Measurements from ENCODE around the gene FKBP1A. TPM values are rescaled to one million over a fixed set of nuclear protein-coding genes. Genes with fewer than 3 reads are reported as not detected.

FKBP1A gene
- 269 and 390 TPM in 2 replicates for total RNA-seq

GRCh38 chr20:1392693-1393506 lies at the start of gene FKBP1A:
Gene FKBP1A, minus strand, starts transcription at chr20:1393054. Its CDS starts 56 bp downstream, at chr20:1392998.
- peak; percentile 93 for DNase-seq

- DNase-seq, result no peak
Measured at GRCh38 chr20:1442304-1442703, 49.5 kb upstream of the FKBP1A start.

GRCh38 chr20:1441133-1441532 lies 48.3 kb upstream of the FKBP1A start:
- DNase-seq, result no peak

- DNase-seq, result peak; percentile 61
Measured at GRCh38 chr20:1440024-1440423, 47.2 kb upstream of the FKBP1A start.

GRCh38 chr20:1438361-1438760 lies 45.5 kb upstream of the FKBP1A start:
- DNase-seq, result no peak

GRCh38 chr20:1437235-1437904 lies 44.5 kb upstream of the FKBP1A start:
- peak; percentile 93 for DNase-seq

- DNase-seq, result no peak
Measured at GRCh38 chr20:1436263-1436662, 43.4 kb upstream of the FKBP1A start.

- no peak for DNase-seq
Measured at GRCh38 chr20:1435337-1435699, 42.5 kb upstream of the FKBP1A start.

- DNase-seq, result peak; percentile 93
Measured at GRCh38 chr20:1434571-1435336, 41.9 kb upstream of the FKBP1A start.

GRCh38 chr20:1431158-1431557 lies 38.3 kb upstream of the FKBP1A start:
- DNase-seq, result no peak

GRCh38 chr20:1430004-1430451 lies 37.2 kb upstream of the FKBP1A start:
- DNase-seq, result peak; percentile 66

- no peak for DNase-seq
Measured at GRCh38 chr20:1429143-1429728, 36.4 kb upstream of the FKBP1A start.

- DNase-seq, result no peak
Measured at GRCh38 chr20:1427457-1428054, 34.7 kb upstream of the FKBP1A start.

- no peak for DNase-seq
Measured at GRCh38 chr20:1426231-1426849, 33.5 kb upstream of the FKBP1A start.

- DNase-seq, result no peak
Measured at GRCh38 chr20:1424336-1424735, 31.5 kb upstream of the FKBP1A start.

GRCh38 chr20:1423625-1424106 lies 30.8 kb upstream of the FKBP1A start:
- DNase-seq, result peak; percentile 52

GRCh38 chr20:1423206-1423605 lies 30.4 kb upstream of the FKBP1A start:
- no peak for DNase-seq

- no peak for DNase-seq
Measured at GRCh38 chr20:1422753-1423152, 29.9 kb upstream of the FKBP1A start.

- no peak for DNase-seq
Measured at GRCh38 chr20:1420066-1420465, 27.2 kb upstream of the FKBP1A start.

GRCh38 chr20:1418350-1418749 lies 25.5 kb upstream of the FKBP1A start:
- peak; percentile 75 for DNase-seq

- no peak for DNase-seq
Measured at GRCh38 chr20:1417790-1418189, 24.9 kb upstream of the FKBP1A start.

- DNase-seq, result peak; percentile 22
Measured at GRCh38 chr20:1417273-1417672, 24.4 kb upstream of the FKBP1A start.

Data from dermis blood vessel endothelial cell (primary cell).